K562 (cell line): ENCODE data around the gene FOXO4. TPM values are rescaled to one million over a fixed set of nuclear protein-coding genes. Genes with fewer than 3 reads are reported as not detected.

Experiments
- C11orf30 ChIP-seq: fragments of 450-650 bp; IDR thresholded peaks from 2 replicates; pipeline ENCODE4 v1.6.1; 2016; ENCODE audit warnings: low read depth, mild to moderate bottlenecking
- CBFB ChIP-seq: sonication (generic); formaldehyde crosslinking; IDR thresholded peaks from 2 replicates; pipeline ENCODE4 v1.4.0; 2020; ENCODE audit warnings: mild to moderate bottlenecking, missing genetic modification reagents
- GABPB1 ChIP-seq: sonication (generic); formaldehyde crosslinking; IDR thresholded peaks from 2 replicates; pipeline ENCODE4 v1.8.0; 2022; ENCODE audit warnings: mild to moderate bottlenecking, missing genetic modification reagents
- HNRNPLL ChIP-seq: fragments of 200-400 bp; formaldehyde crosslinking; IDR thresholded peaks from 2 replicates; pipeline ENCODE4 v1.6.1; 2017; ENCODE audit warnings: low read length, low read depth, mild to moderate bottlenecking; ENCODE audit not compliant: poor library complexity, severe bottlenecking
- MEF2D ChIP-seq: conservative IDR thresholded peaks from 2 replicates; pipeline ENCODE4 v1.6.1; 2016; ENCODE audit warnings: low read depth, missing genetic modification characterization, missing compliant biosample characterization
- MYBL2 ChIP-seq, 2 experiments: fragments of 450-650 bp in 1 of 2; sonication (generic) in 1 of 2; formaldehyde crosslinking in 1 of 2; IDR thresholded peaks; 2 replicates each; pipeline versions ENCODE4 v1.6.1 to v1.8.1; 2017 to 2022; ENCODE audit warnings: borderline replicate concordance in 1 of 2, inconsistent platforms in 1 of 2, low read depth in 1 of 2, mild to moderate bottlenecking in 1 of 2, missing genetic modification reagents in 1 of 2, moderate library complexity in 1 of 2
- NFYB ChIP-seq: IDR thresholded peaks from 2 replicates; pipeline ENCODE4 v1.6.1; 2011; ENCODE audit warnings: mild to moderate bottlenecking, moderate library complexity; ENCODE audit not compliant: insufficient read length; ENCODE audit errors: extremely low read depth
- WHSC1 ChIP-seq: IDR thresholded peaks from one replicate; pipeline ENCODE4 v1.6.1; 2012; ENCODE audit warnings: low read length, control low read depth, inconsistent platforms
- ZNF316 ChIP-seq: fragments of 450-650 bp; IDR thresholded peaks from 2 replicates; pipeline ENCODE4 v1.6.1; 2016
- ZNF57 ChIP-seq: fragments of 450-650 bp; formaldehyde crosslinking; IDR thresholded peaks from 2 replicates; pipeline ENCODE4 v1.4.0; 2020; ENCODE audit warnings: mild to moderate bottlenecking, moderate library complexity
- ZNF586 ChIP-seq: fragments of 450-650 bp; formaldehyde crosslinking; conservative IDR thresholded peaks from 2 replicates; pipeline ENCODE4 v1.4.0; 2020; ENCODE audit warnings: mild to moderate bottlenecking, moderate library complexity
- polyA plus RNA-seq, 8 experiments: library from polyadenylated mRNA; depleted of rRNA in 4 of 8; stranded (reverse) in 5 of 8; unstranded in 3 of 8; fragments of >200 nt; fragmentation: Nextera tagmentation in 2 of 8; fragmentation: Illumina TruSeq in 1 of 8; extraction: Ambion mirVana in 2 of 8; extraction: Trizol in 1 of 8; gene quantifications; 2 replicates each; pipeline versions ENCODE4 v1.2.1 to v1.2.3, GENCODE V29; 2011 to 2014; ENCODE audit warnings: inconsistent platforms in 1 of 8, missing spikeins in 1 of 8
- total RNA-seq, 7 experiments: library from RNA; depleted of rRNA in 6 of 7; stranded (reverse); fragments of >200 nt in 6 of 7; fragmentation: Illumina TruSeq in 2 of 7; extraction: Trizol in 2 of 7; gene quantifications; 2 replicates each; pipeline versions ENCODE4 v1.2.1 to v1.2.3, GENCODE V29; 2011 to 2021; ENCODE audit warnings: low replicate concordance in 1 of 7
- TF ChIP-seq, protein P1 (sequence below), 2 experiments: fragments of 450-650 bp; formaldehyde crosslinking in 1 of 2; IDR thresholded peaks; 2 replicates each; pipeline versions ENCODE4 v1.4.0 to v1.6.1; 2014 to 2020; ENCODE audit warnings: mild to moderate bottlenecking in 2 of 2, borderline replicate concordance in 1 of 2, low read depth in 1 of 2

FOXO4 gene
- total and polyA plus RNA-seq, 9 of the 15 experiments (the other 6 are each of a cell fraction or from before 2014, with no cell fraction given) = 0.13 to 26.6 (median 8.5) TPM

- TF ChIP-seq MEF2D (tag) (no peak), ZNF586 (CRISPR knock-in tag) (no peak), HNRNPLL (peak; percentile 43), ZNF316 (no peak), ZNF57 (CRISPR knock-in tag) (no peak), C11orf30 (no peak; the same call in 1 of the 2 replicates), GABPB1 (CRISPR knock-in tag) (no peak), CBFB (0 out of 2 replicates have a peak, but pooled peaks have one; percentile 21), MYBL2 (IDR thresholded peaks at IDR 0.05; ENCODE audit: low read depth) (no peak), MYBL2 (CRISPR knock-in tag; IDR thresholded peaks at IDR 0.05; ENCODE audit: borderline replicate concordance) (no peak), NFYB (peak; percentile 13), WHSC1 (no peak)
- TF ChIP-seq, protein P1, sequence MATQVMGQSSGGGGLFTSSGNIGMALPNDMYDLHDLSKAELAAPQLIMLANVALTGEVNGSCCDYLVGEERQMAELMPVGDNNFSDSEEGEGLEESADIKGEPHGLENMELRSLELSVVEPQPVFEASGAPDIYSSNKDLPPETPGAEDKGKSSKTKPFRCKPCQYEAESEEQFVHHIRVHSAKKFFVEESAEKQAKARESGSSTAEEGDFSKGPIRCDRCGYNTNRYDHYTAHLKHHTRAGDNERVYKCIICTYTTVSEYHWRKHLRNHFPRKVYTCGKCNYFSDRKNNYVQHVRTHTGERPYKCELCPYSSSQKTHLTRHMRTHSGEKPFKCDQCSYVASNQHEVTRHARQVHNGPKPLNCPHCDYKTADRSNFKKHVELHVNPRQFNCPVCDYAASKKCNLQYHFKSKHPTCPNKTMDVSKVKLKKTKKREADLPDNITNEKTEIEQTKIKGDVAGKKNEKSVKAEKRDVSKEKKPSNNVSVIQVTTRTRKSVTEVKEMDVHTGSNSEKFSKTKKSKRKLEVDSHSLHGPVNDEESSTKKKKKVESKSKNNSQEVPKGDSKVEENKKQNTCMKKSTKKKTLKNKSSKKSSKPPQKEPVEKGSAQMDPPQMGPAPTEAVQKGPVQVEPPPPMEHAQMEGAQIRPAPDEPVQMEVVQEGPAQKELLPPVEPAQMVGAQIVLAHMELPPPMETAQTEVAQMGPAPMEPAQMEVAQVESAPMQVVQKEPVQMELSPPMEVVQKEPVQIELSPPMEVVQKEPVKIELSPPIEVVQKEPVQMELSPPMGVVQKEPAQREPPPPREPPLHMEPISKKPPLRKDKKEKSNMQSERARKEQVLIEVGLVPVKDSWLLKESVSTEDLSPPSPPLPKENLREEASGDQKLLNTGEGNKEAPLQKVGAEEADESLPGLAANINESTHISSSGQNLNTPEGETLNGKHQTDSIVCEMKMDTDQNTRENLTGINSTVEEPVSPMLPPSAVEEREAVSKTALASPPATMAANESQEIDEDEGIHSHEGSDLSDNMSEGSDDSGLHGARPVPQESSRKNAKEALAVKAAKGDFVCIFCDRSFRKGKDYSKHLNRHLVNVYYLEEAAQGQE (IDR thresholded peaks at IDR 0.05; ENCODE audit: borderline replicate concordance) = no peak
- TF ChIP-seq, protein P1 (CRISPR knock-in tag; IDR thresholded peaks at IDR 0.05; ENCODE audit: low read depth) = 0 out of 2 replicates have a peak, but pooled peaks have one; percentile 36
These were observed 27.4 kb upstream of the FOXO4 start, which contains the start of gene SNX12 (continued) for GRCh38 chrX:71068044-71068918.
